ENCODE data around the gene MYPN. TPM values are rescaled to one million over a fixed set of nuclear protein-coding genes. Genes with fewer than 3 reads are reported as not detected.

MYPN gene
- total RNA-seq, 1 experiment from 2014 or later = not detected

DNA sequence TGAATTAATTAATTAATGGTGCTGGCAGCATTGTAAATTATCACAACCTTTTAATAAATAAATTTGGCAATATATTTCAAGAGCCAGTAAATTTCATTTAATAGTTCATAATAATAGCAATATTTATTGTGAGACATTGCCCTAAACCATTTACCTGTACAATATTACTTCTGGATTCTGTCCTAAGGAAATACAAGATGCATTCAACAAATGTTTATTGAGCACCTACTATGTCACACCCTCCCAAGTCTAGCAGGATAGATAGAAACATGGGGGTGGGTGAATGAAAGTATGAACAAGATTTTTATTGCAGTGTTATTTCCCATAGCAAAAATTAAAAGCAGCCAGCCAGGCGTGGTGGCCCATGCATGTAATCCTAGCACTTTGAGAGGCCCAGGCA lies 29.9 kb upstream of the MYPN start:
- H3K18ac ChIP-seq (ENCODE audit: insufficient read length, low read depth, low read length) = no peak overlapping the region
- no peak overlapping the region for H2AFZ ChIP-seq (ENCODE audit: low read length)
- H2BK120ac ChIP-seq (ENCODE audit: low read depth, low read length, poor library complexity, severe bottlenecking) = no peak overlapping the region
- H3K14ac ChIP-seq (ENCODE audit: insufficient read depth, low read length) = no peak overlapping the region
- no CpG with 5 or more reads among the region's 1 CpG for WGBS (ENCODE audit: extremely low coverage, insufficient read length, low lambda C conversion rate)
- Mint-ChIP-seq H3K4me3 (no peak overlapping the region), H3K36me3 (ENCODE audit: insufficient read depth in 1 of 3, low read depth in 3 of 3) (no peaks in the 10 kb centered on the region), H3K9me3 (no peaks in the 10 kb centered on the region), H3K27me3 (ENCODE audit: low read depth) (no peaks in the 10 kb centered on the region), H3K27ac (no peak overlapping the region), H3K4me1 (peaks cover 17 to 20% of the 10 kb centered on the region in 2 experiments)
- H3K4me1 ChIP-seq (ENCODE audit: insufficient read depth, low read length) = peaks cover 5% of the 10 kb centered on the region
- no peak overlapping the region for H3K27ac ChIP-seq (ENCODE audit: insufficient read length, low read depth, low read length)
- H3K79me2 ChIP-seq (ENCODE audit: insufficient read depth, low read length) = peaks cover under 1% of the 10 kb centered on the region; the same call in 1 of the 2 replicates
- no peak overlapping the region for H2BK15ac ChIP-seq (ENCODE audit: low read depth, low read length)
- no peak overlapping the region for H2BK12ac ChIP-seq (ENCODE audit: insufficient read length, low read depth, low read length)
- H2AK5ac ChIP-seq (ENCODE audit: insufficient read length, low read length) = no peak overlapping the region
- no peak overlapping the region for H2BK20ac ChIP-seq (ENCODE audit: low read depth, low read length, poor library complexity, severe bottlenecking)
- H3K9me3 ChIP-seq (ENCODE audit: control insufficient read depth, low read depth, low read length) = no peaks in the 10 kb centered on the region
- no peak overlapping the region for H4K91ac ChIP-seq (ENCODE audit: insufficient read length, low read depth, low read length)
- no peaks in the 10 kb centered on the region for H4K20me1 ChIP-seq (ENCODE audit: control insufficient read depth, insufficient read depth, insufficient read length)
- no peak overlapping the region for H3K4ac ChIP-seq (ENCODE audit: low read depth, low read length)
- peaks cover 3% of the 10 kb centered on the region for H3K23me2 ChIP-seq (ENCODE audit: insufficient read length, low read depth, low read length, poor library complexity, severe bottlenecking)
- H3K23ac ChIP-seq (ENCODE audit: insufficient read length, low read depth, low read length) = no peak overlapping the region
- no peak overlapping the region for H3T11ph ChIP-seq (ENCODE audit: low read length)
- no peak overlapping the region for H4K8ac ChIP-seq (replicated peaks; ENCODE audit: insufficient read length, low read depth, low read length)
- DNase-seq = no peak
- no peaks in the 10 kb centered on the region for H3K79me1 ChIP-seq (ENCODE audit: insufficient read depth, low read depth, low read length, poor library complexity, severe bottlenecking)
- no peak overlapping the region for H2BK5ac ChIP-seq (ENCODE audit: insufficient read length, low read length)
- H3K9ac ChIP-seq (ENCODE audit: extremely low read depth, insufficient read length, low read length) = no peak overlapping the region
- no peaks in the 10 kb centered on the region for H3K27me3 ChIP-seq (ENCODE audit: insufficient read depth, low read length)
- H3K4me2 ChIP-seq (ENCODE audit: insufficient read depth, insufficient read length, low read length) = no peak overlapping the region
- TF ChIP-seq, protein P1, sequence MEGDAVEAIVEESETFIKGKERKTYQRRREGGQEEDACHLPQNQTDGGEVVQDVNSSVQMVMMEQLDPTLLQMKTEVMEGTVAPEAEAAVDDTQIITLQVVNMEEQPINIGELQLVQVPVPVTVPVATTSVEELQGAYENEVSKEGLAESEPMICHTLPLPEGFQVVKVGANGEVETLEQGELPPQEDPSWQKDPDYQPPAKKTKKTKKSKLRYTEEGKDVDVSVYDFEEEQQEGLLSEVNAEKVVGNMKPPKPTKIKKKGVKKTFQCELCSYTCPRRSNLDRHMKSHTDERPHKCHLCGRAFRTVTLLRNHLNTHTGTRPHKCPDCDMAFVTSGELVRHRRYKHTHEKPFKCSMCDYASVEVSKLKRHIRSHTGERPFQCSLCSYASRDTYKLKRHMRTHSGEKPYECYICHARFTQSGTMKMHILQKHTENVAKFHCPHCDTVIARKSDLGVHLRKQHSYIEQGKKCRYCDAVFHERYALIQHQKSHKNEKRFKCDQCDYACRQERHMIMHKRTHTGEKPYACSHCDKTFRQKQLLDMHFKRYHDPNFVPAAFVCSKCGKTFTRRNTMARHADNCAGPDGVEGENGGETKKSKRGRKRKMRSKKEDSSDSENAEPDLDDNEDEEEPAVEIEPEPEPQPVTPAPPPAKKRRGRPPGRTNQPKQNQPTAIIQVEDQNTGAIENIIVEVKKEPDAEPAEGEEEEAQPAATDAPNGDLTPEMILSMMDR (conservative IDR thresholded peaks at IDR 0.05) = no peak
- H3K56ac ChIP-seq (ENCODE audit: insufficient read length, low read depth, low read length) = no peak overlapping the region
- H4K5ac ChIP-seq (ENCODE audit: insufficient read length, low read depth, low read length) = no peak overlapping the region

Measured in H9 (cell line).